Brain microvascular endothelial cell (primary cell): ENCODE data around the gene PPP2R2C.

Experiments
- DNase-seq: peaks from one replicate; pipeline ENCODE4 v3.0.0-alpha.2; 2020
- H3K27ac ChIP-seq: fragments of 250-450 bp; sonication (Bioruptor Pico); 2 replicates; pipeline ENCODE4 v1.5.1; 2020; ENCODE audit warnings: mild to moderate bottlenecking, moderate library complexity
- H3K27me3 ChIP-seq: fragments of 250-450 bp; sonication (Bioruptor Pico); replicated peaks from 2 replicates; pipeline ENCODE4 v1.5.1; 2020; ENCODE audit warnings: mild to moderate bottlenecking
- H3K36me3 ChIP-seq: fragments of 250-450 bp; sonication (Bioruptor Pico); replicated peaks from 2 replicates; pipeline ENCODE4 v1.5.1; 2020; ENCODE audit warnings: mild to moderate bottlenecking
- H3K4me3 ChIP-seq: 2 replicates; pipeline ENCODE4 v1.5.1; 2011; ENCODE audit warnings: low read depth, mild to moderate bottlenecking, control low read depth, low read length, moderate library complexity
- in situ Hi-C: cut with HindIII; loops from 2 replicates; pipeline ENCODE4 v1.10.0; 2017; ENCODE audit warnings: low sequenced_read_pairs, low pct_ligation_motif_present
- TF ChIP-seq, protein P1 (sequence below): IDR thresholded peaks from 2 replicates; pipeline ENCODE4 v1.5.1; 2011; ENCODE audit warnings: low read depth, mild to moderate bottlenecking, moderate library complexity, low read length, control low read depth, inconsistent platforms; ENCODE audit errors: missing control alignments

PPP2R2C gene

DNA sequence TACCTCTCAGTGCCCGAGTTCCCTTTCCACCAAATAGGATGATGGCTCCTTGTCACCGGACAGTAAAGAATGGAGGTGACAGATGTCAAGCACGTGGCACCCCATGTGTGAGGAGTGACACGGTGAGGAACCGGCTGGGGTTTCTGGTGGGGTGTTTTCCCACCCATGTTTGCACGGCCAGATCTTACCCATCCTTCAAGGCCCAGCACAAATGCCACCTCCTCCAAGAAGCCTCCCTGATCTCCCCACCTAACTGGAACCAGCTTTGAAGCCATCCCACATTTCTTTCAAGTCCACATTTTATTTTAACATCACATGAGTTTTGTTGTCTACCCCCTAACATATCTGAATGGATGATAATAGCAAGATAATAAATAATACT, 139.8 kb downstream of the PPP2R2C start:
- peaks cover 3% of the 10 kb centered on the region for H3K27me3 ChIP-seq
- no peak overlapping the region for H3K27ac ChIP-seq
- in situ Hi-C loops = no loop called here
- no peak overlapping the region for H3K4me3 ChIP-seq
- TF ChIP-seq, protein P1, sequence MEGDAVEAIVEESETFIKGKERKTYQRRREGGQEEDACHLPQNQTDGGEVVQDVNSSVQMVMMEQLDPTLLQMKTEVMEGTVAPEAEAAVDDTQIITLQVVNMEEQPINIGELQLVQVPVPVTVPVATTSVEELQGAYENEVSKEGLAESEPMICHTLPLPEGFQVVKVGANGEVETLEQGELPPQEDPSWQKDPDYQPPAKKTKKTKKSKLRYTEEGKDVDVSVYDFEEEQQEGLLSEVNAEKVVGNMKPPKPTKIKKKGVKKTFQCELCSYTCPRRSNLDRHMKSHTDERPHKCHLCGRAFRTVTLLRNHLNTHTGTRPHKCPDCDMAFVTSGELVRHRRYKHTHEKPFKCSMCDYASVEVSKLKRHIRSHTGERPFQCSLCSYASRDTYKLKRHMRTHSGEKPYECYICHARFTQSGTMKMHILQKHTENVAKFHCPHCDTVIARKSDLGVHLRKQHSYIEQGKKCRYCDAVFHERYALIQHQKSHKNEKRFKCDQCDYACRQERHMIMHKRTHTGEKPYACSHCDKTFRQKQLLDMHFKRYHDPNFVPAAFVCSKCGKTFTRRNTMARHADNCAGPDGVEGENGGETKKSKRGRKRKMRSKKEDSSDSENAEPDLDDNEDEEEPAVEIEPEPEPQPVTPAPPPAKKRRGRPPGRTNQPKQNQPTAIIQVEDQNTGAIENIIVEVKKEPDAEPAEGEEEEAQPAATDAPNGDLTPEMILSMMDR = no peak
- no peak for DNase-seq
- no peaks in the 10 kb centered on the region for H3K36me3 ChIP-seq

DNA sequence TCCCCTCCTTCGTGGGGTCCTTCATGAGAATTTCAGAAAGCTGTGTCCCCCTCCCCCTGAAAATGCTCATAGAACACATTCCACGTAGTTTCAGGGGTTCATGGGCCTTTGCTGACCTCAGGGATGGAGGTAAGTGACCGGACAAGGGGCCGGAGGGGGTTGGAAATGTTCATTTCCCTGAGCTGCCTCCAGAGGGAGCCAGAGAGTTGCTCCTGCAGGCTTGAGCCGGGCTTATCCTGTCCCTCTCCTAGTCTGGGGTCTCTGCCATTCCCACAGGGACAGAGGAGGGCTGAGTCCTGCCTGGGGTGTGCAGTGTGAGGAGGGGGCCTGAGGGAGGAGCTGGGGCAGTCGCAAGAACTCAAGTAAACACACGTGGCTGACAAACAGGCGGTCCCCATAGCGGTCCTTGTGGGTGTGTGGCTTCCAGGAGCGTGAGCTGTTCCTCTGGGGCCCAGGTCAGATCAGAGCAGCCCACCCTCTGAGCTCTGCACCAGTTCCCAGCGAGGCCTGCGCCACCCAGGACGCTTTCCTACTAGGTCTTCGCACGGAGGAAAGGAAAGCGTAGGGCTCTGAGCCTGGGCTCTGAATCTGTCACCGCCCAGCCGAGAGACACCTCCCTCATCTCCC, 140.3 kb downstream of the PPP2R2C start:
- H3K27ac ChIP-seq = no peak overlapping the region
- H3K4me3 ChIP-seq = no peak overlapping the region
- in situ Hi-C loops = no loop called here
- no peaks in the 10 kb centered on the region for H3K36me3 ChIP-seq
- DNase-seq = peak; percentile 12
- H3K27me3 ChIP-seq = no peaks in the 10 kb centered on the region
- TF ChIP-seq, protein P1 = peak; percentile 87

DNA sequence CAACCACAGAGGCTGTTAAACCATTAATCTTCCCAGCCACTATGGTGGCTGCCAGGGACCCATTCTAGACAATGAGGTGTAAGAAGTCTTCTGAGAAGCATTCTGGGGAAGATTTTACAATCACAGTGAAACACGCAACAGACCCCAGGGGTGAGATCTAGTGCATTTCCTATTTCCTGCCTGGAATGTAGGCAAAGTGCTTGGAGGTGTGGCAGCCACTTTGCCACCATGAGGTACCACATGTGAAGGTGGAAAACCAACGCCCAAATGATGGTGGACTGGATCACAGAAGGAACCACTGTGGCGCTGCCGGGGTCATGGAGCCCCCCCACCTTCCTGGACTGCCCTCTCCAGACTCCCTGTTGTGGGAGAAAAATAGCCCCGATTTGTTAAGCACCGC, 140.9 kb downstream of the PPP2R2C start:
- in situ Hi-C loops = no loop called here
- TF ChIP-seq, protein P1 = no peak
- H3K27ac ChIP-seq = no peak overlapping the region
- H3K27me3 ChIP-seq = no peaks in the 10 kb centered on the region
- no peaks in the 10 kb centered on the region for H3K36me3 ChIP-seq
- no peak overlapping the region for H3K4me3 ChIP-seq
- no peak for DNase-seq

GRCh38 chr4:6331018-6331417, 141.4 kb downstream of the PPP2R2C start:
- Histone ChIP-seq H3K27me3 (no peaks in the 10 kb centered on the region), H3K27ac (no peak overlapping the region), H3K4me3 (no peak overlapping the region), H3K36me3 (no peaks in the 10 kb centered on the region)
- in situ Hi-C loops = no loop called here
- TF ChIP-seq, protein P1 = peak; percentile 78
- DNase-seq = no peak

DNA sequence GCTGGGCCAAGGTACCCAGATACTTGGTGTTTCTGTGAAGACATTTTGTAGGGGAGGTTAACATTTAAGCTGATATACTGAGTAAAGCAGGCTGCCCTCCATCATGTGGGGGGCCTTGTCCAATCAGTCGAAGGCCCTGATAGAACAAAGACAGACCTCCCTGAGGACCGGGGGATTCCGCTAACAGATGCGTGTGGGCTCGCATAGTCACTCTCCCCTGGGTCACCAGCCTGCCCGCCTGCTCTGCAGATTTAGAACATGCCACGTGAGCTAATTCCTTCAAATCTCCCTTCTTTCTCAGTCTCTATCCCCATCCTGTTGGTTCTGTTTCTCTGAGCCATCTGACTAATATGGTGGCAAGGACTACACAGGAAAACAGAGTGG, 142.0 kb downstream of the PPP2R2C start:
- H3K4me3 ChIP-seq = no peak overlapping the region
- H3K27ac ChIP-seq = no peak overlapping the region
- in situ Hi-C loops = no loop called here
- TF ChIP-seq, protein P1 = no peak
- H3K27me3 ChIP-seq = no peaks in the 10 kb centered on the region
- H3K36me3 ChIP-seq = no peaks in the 10 kb centered on the region
- no peak for DNase-seq
